HG03097 (cell line): ENCODE data around the gene LTF.
"Not testable (repeated sequence)": the region's sequence is repeated elsewhere in the genome, so short reads cannot be mapped to it uniquely, and the experiment has no call there.

ENCODE experiments used
- ATAC-seq: cut with Tn5 transposase; IDR thresholded peaks from one replicate; pipeline ENCODE4 v1.9.1; 2021; ENCODE audit not compliant: unreplicated experiment, low FRiP score

LTF gene

GRCh38 chr3:46447228-46447985, 17.3 kb downstream of the LTF start:
- no peak for ATAC-seq

- no peak for ATAC-seq
Observed at GRCh38 chr3:46442576-46443530, 21.9 kb downstream of the LTF start.

GRCh38 chr3:46440531-46441294, 24.0 kb downstream of the LTF start:
- peak; percentile 81 for ATAC-seq

- ATAC-seq = no peak
Observed at GRCh38 chr3:46438831-46439230, 25.9 kb downstream of the LTF start.

- no peak for ATAC-seq
Observed at GRCh38 chr3:46435081-46435726, 29.5 kb downstream of the LTF start.

- ATAC-seq = no peak
Observed at GRCh38 chr3:46433841-46434240, 30.9 kb downstream of the LTF start.

- ATAC-seq = not testable (repeated sequence)
Observed at GRCh38 chr3:46433118-46433517, 31.6 kb downstream of the LTF start.

GRCh38 chr3:46431905-46432304, 32.8 kb downstream of the LTF start:
- not testable (repeated sequence) for ATAC-seq

- ATAC-seq = not testable (repeated sequence)
Observed at GRCh38 chr3:46430879-46431278, 33.8 kb downstream of the LTF start.

- no peak for ATAC-seq
Observed at GRCh38 chr3:46429671-46430070, 35.0 kb downstream of the LTF start.

GRCh38 chr3:46429250-46429649, 35.5 kb downstream of the LTF start:
- no peak for ATAC-seq

GRCh38 chr3:46427916-46428833, 36.5 kb downstream of the LTF start:
- ATAC-seq = no peak

GRCh38 chr3:46427404-46427803, 37.3 kb downstream of the LTF start:
- not testable (repeated sequence) for ATAC-seq

GRCh38 chr3:46426476-46426875, 38.2 kb downstream of the LTF start:
- ATAC-seq = not testable (repeated sequence)

GRCh38 chr3:46423588-46423987, 41.1 kb downstream of the LTF start:
- ATAC-seq = no peak

- no peak for ATAC-seq
Observed at GRCh38 chr3:46422617-46423016, 42.1 kb downstream of the LTF start.

- no peak for ATAC-seq
Observed at GRCh38 chr3:46420931-46421330, 43.8 kb downstream of the LTF start.

- no peak for ATAC-seq
Observed at GRCh38 chr3:46419816-46420215, 44.9 kb downstream of the LTF start.
